Stimulated activated CD4-positive, alpha-beta T cell treated with anti-CD3 and anti-CD28 coated beads, Interleukin-2, amount 100 ng/mL, for 4 hours (primary cell): Measurements from ENCODE around the gene GPR55.
"Not testable (repeated sequence)": the region's sequence is repeated elsewhere in the genome, so short reads cannot be mapped to it uniquely, and the experiment has no call there.

Experiments used
- DNase-seq: peaks from one replicate; pipeline ENCODE4 v3.0.0-alpha.2; 2020; ENCODE audit warnings: low read depth

Gene GPR55

GRCh38 chr2:230924470-230925341 is at the start of gene GPR55:
GPR55 (minus strand) TSS chr2:230925242; CDS start chr2:230910962, 14,280 bp downstream.
- DNase-seq = peak; percentile 31

GRCh38 chr2:230974096-230974913 is 49.3 kb upstream of the GPR55 start:
- DNase-seq = peak; percentile 44

GRCh38 chr2:230972046-230972445 is 47.0 kb upstream of the GPR55 start:
- DNase-seq = no peak

GRCh38 chr2:230969659-230970015 is 44.6 kb upstream of the GPR55 start:
- no peak for DNase-seq

GRCh38 chr2:230968921-230969658 is 44.0 kb upstream of the GPR55 start:
- no peak for DNase-seq

GRCh38 chr2:230968314-230968713 is 43.3 kb upstream of the GPR55 start:
- not testable (repeated sequence) for DNase-seq

- no peak for DNase-seq
Observed at GRCh38 chr2:230967113-230967512, 42.1 kb upstream of the GPR55 start.

GRCh38 chr2:230964136-230964730 is 39.2 kb upstream of the GPR55 start:
- no peak for DNase-seq

GRCh38 chr2:230961091-230961491 is 36.0 kb upstream of the GPR55 start:
- no peak for DNase-seq

- no peak for DNase-seq
Observed at GRCh38 chr2:230960026-230960425, 35.0 kb upstream of the GPR55 start.

GRCh38 chr2:230958820-230959756 is 34.0 kb upstream of the GPR55 start:
- no peak for DNase-seq

- no peak for DNase-seq
Observed at GRCh38 chr2:230957756-230958391, 32.8 kb upstream of the GPR55 start.

GRCh38 chr2:230956827-230957755 is 32.0 kb upstream of the GPR55 start:
- no peak for DNase-seq

- DNase-seq = no peak
Observed at GRCh38 chr2:230955163-230955737, 30.2 kb upstream of the GPR55 start.

- no peak for DNase-seq
Observed at GRCh38 chr2:230954746-230955145, 29.7 kb upstream of the GPR55 start.

GRCh38 chr2:230953845-230954244 is 28.8 kb upstream of the GPR55 start:
- DNase-seq = no peak

GRCh38 chr2:230952226-230952956 is 27.3 kb upstream of the GPR55 start:
- DNase-seq = no peak

- DNase-seq = no peak
Observed at GRCh38 chr2:230951396-230951795, 26.4 kb upstream of the GPR55 start.
